GM19452 (cell line): ENCODE results near the gene RAD51B.
"Not testable (repeated sequence)": the region's sequence is repeated elsewhere in the genome, so short reads cannot be mapped to it uniquely, and the experiment has no call there.

Experiments used
- ATAC-seq: cut with Tn5 transposase; IDR thresholded peaks from one replicate; pipeline ENCODE4 v1.9.1; 2021; ENCODE audit not compliant: unreplicated experiment

The RAD51B gene

DNA sequence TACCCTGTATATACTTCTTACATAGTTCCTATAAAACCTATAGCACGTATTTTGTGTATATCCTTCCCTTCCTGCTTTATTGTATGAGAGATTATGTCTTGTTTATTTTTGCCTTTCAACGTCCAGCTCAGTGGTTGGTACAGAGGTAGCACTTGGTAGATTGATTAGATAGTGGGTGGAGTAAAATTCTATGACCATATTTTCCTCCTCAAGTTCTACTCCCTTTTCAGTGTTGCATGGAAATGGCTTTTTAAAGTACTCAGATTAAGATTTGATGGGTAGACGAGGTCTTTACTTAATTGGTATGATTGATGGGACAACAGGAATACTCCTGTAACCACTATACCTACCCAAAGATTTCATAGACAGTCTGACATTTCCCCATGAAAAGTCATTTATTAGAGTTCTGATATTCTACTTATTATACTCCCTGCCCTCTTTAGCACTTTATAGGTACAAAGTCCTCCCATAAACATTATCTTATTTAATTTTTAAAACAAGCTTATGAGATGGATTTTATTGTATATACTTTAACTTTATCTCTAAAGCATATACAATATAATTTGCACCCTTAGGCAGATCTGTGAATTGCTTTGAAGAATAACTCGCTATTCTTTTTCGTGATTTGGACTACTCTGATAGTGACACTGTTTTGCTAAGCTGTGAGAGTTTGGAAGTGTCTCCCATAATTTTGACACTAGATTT lies 348.0 kb downstream of the RAD51B start:
- no peak for ATAC-seq

DNA sequence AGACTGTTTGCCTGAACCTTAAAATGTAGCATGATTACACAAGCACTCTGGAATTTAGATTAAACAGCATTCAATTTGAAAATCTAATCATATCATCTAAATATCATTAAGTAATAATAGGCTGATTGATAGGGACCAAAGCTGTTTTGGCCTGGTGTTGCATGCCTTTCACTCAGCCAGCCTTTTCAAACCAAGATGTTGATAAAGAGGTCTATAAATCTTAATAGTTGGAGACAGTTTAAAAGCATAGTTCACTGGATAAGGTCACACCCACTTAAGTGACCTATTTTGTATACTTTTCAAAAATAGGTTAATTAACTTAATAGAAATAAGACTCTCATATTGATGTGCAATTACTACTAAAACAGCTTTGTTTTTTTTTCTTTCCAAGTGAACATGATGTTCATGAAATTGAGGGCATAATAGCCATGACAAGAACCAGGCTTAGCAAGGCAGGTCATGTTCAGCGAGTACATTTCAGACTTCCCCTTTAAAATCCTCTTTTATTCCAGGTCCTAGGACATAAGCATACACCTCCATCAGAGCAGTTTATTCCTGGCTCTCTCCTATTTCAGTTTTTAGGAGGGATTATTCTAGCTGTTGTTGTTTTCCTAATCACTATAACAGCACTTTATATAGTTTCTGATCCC lies 349.0 kb downstream of the RAD51B start:
- no peak for ATAC-seq

DNA sequence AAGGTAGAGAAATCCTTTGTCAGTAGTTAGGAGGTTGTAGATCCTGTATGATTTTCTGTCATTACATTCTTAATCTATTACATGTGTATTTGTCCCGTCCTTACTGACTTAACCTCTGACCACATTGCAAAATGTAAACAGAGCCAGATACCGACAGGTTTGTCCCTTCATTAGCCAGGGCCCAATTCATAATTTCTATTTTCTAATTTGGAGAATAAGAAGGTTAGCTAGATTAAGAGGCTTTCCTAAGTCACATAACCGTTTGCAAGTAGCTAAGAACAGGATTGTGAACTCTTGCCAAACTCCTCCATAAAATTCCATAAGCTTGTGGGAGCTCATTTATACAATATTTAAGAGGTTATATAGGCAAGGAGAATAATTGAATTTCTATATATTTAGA lies 352.6 kb downstream of the RAD51B start:
- no peak for ATAC-seq

DNA sequence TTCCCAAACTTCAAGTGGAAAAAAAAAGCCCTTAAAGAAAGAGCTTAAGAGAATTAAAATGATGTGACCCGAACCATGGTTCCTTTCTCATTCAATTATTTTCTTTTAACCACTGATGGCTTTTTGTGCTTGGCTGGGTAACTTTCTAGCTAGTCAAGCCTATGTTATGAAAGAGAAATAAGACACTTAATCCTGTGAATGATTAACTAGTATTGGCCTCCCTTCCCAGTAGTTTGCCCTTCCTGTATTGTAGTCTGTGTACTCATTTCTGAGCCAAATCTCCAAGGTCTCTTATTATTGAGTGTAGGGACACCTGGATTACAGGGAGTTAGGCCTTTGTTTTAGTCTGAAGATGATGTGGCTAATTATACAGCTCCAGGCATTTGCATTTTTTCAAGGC lies 353.0 kb downstream of the RAD51B start:
- peak; percentile 82 for ATAC-seq

DNA sequence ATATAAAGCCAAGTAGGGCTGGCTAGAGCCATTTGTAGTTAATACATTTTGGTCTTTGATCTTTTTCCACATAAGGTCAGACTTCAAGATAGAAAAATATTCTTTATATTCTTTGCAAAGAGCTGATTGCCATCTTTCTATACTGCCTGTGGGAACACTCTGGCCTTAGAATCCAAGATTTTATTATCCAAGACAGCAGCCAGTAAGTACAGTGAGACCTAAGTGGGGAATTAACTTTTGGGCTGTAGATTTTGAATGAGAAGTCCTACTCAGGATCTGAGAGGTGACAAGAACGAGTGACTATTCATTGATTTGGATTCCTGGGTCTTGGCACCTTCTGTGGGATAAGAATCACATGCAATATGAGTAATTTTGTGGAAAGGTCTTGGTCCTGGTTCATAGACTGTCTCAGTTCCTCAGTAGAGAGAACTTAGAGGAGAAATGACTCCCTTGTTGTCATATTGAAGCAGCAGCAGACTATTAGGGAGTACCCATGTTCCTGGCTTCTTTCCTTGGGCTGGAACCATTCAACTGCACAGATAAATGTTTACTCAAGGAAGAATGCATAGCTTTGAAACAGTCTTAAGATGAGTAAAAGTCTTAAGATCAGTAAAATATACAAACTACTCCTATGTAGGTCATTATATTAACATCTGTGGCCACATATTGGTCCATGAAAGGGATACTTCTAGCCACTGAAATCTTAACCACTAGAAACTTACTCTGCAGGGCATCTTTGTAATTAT lies 353.8 kb downstream of the RAD51B start:
- ATAC-seq, result no peak

DNA sequence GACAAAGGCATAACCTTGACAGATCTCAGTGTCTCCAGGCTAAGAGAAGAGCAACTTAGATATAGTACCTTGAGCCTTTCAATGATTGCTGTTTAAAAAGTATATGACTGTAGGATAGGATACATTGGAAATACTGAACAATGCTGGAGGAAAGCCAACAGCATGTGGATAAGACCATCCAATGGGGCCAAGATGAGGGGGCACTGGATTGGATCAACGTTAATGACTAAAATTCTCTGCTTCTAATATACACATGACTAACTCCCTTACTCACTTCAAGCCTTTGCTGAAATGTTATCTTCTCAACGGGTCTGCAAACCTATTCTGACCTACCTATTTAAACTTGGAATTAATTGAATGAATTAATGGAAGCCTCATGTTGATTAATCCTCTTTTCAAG lies 354.9 kb downstream of the RAD51B start:
- no peak for ATAC-seq

DNA sequence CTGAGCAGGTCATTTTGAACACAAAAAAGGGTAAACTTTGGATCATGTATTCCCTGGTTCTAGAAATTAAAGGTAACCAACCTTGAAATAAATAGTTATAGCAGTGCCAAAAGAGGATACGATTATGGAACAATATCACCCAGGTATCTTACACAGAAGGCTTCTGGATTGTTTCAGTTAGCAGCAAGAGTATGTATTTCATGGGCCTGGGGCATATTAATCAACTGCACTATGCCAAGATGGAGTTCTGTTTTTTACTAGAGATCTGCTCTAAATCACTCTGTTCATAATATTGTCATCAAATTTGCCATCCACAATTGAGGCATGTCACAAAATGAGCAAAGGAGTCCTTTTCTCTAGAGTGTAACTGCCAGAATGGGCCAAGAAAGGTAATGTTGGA lies 357.1 kb downstream of the RAD51B start:
- no peak for ATAC-seq

DNA sequence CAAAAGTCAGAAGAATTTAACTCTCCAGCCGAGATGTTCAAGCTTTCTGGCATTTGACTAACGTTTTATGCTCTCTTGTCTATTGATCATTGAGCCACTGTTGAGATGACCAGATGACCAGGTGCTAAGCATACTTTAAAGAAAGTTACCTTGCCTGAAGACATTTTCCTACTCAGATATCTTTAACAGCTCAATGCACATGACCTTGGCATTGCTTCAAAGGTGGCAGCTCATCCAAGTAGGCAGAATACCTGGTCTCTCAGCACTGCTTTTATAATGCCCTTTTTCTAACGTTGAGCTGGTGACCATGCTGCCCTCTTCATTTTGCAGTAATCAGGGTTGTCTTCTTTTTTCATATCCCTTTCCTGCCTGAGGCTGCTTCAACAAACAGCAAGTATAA lies 358.1 kb downstream of the RAD51B start:
- ATAC-seq, result no peak

DNA sequence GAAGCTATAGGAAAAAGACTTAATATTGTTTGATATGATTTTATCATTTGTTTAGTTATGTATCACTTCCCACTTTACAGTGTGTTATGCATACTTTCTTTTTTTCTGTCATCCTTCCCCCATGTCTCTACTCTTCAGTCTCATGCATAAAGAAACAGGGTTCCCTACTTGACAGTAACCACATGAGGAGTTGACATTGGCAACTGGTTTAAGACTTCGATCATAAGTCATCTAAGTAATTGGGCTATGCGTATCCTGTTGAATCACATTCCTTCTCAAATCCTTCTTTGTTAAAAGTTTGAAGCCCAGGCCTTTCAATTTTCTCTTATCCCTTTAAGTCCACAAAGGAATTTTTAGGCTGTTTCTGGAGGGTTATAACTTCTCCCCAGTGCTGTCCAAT lies 358.7 kb downstream of the RAD51B start:
- ATAC-seq, result no peak

DNA sequence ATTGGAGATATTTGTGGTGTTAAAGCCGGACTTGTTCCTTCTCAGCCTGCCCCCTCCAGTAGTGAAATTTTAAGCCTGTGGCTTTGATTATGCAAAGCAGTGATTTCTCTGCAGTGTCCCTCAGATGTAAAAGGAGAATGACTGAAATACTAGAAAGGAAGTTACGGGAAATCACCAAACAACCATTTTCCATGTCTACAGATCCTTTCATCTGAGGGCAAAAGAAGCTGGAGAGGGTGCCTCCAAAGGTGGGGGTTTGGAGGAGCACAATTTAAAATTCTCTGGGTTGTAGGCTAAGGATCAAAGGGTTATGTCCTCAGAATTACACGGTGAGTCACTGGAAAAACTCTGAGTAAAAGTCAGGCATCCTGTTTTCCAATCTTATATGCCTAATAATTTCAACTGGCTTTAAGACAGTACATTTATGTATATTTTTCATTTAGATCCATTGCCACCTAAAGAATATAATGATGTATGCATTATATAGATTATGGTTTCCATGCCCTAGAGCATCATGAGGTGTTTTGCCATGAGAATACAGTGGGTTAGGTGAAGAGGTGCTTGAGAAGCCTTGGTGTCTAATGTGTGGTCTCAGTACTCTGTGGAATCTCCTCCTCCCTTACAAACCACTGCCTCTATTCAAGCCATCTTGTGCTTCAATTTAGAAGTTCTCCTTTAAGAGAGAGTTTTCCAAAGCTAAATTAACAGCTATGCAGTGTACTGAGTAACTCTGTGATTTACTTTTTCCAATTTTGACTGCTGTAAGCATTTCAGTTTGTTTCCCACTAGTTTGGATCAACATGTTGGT lies 362.1 kb downstream of the RAD51B start:
- no peak for ATAC-seq

DNA sequence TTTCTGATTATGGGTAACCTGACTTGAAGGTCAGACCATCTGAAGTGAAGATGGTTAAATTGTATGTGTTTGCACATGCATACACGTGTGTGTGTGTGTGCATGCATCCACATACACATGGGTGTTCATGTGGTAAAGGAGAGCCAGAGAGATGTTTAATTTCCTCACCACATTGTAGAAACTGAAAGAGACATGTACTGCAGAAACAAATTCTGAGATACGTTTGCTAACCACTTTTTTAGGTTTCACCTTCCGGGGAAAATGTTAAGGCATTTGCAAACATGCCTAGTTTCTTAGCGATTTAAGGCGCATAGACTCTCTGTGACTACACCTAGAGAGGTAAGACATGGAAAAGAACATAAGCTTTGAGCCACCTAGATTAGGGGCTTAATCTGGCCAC lies 362.9 kb downstream of the RAD51B start:
- peak; percentile 73 for ATAC-seq

DNA sequence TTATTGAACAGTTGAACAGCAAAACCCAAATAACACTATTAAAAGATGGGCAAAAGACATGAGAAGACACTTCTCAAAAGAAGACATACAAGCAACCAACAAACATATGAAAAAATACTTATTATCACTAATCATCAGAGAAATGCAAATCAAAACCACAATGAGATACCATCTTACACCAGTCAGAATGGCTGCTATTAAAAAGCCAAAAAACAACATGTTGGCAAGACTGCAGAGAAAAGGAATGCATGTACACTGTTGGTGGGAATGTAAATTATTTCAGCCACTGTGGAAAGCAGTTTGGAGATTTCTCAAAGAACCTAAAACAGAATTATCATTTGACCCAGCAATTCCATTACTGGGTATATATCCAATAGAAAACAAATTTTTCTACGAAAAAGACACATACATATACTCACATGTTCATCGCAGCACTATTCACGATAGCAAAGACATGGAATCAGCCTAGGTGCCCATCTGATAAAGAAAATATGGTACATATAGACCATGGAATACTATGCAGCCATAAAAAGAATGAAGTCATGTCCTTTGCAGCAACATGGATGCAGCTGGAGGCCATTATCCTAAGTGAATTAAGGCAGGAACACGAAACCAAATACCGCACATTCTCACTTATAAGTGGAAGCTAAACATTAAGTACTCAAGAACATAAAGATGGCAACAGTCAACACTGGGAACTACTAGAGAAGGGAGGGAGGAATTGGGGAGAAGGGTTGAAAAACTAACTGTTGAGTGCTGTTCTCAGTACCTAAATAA lies 367.1 kb downstream of the RAD51B start:
- not testable (repeated sequence) for ATAC-seq

DNA sequence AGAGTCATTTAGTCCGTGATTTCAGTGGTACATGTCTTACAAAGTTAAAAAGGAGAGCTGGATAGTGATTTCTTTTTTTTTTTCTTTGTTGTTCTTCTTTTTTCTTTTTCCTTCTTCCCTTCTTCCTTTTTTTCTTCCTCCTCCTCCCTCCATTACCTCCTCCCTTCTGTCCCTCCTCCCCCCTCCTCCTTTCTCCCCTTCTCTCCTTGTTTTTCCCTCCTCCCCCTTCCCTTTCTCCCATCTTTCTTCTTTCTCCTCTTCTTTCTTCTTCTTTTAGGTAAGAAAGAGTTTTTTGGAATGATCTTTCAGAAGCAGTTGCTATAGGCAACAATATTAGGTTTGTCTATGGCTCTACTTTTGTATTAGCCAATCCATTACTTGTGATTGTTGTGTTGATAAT lies 368.6 kb downstream of the RAD51B start:
- no peak for ATAC-seq

DNA sequence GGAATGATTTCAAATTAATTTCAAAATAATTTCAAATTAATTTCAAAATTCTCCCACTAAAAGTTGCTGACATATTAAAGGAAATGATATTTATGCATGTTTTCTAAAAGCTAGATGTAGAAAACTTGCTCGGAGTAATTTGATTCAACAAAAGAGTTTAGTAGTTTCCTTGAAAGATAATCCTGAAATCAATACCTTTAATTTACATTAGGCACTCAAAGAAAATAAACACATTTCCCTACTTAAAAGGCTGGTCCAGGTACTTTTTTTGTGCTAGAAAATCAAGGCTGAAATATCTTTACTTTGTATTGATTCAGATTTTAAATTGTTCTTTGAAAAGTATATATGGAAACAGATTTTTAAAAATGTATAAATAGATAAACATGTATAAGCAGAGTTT lies 370.5 kb downstream of the RAD51B start:
- ATAC-seq, result no peak

DNA sequence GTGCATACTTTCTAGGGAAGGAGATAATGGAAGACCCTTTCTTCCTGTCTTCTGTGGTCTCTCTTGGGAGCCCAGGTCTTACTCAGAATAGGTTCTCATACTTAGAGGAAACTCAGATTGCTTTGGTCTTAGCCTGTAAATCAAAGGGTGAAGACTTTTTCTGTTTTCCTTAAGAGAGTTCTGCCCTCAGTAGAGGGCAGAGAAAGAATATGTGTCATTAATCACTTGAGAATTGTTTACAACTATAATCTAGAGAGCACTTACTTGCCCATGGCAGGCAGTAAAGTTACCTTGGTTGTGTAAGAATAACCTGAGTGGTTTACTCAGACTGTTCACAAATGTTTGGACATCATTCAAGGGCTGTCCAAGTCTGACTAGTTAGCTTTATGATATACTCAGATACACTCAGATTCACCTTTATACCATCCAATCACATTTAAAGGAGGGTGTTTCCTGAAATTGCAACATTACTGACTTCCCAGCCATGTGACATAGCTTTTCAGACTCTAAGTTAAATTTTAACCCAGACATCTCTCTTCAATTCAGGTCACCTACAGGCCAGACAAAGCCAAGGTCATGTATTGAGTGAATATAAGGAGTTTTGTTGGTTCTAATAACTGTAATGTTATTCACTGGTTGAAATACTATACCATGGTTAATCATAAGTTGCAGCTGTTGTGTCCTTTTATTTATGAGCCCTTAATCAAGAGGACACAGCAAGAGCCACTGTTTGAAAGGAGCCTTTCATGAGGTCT lies 372.2 kb downstream of the RAD51B start:
- no peak for ATAC-seq

DNA sequence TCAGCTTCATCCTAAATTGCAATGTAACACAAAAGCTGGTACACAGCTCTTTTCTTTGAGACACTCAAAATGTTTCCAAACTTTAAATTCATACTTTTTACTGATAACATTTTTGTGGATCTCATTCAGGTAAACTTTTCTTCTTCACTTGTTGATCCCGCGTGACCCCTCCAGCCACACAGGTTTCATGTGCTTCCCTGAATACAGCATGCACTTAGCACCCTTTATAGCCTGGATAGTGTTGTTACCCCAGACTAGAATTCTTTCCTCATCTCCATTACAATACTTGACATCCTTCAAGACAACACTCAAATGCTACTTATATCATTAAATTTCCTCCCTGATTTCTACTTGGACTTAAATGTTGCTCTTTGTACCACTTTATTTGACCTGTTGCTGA lies 373.4 kb downstream of the RAD51B start:
- no peak for ATAC-seq

DNA sequence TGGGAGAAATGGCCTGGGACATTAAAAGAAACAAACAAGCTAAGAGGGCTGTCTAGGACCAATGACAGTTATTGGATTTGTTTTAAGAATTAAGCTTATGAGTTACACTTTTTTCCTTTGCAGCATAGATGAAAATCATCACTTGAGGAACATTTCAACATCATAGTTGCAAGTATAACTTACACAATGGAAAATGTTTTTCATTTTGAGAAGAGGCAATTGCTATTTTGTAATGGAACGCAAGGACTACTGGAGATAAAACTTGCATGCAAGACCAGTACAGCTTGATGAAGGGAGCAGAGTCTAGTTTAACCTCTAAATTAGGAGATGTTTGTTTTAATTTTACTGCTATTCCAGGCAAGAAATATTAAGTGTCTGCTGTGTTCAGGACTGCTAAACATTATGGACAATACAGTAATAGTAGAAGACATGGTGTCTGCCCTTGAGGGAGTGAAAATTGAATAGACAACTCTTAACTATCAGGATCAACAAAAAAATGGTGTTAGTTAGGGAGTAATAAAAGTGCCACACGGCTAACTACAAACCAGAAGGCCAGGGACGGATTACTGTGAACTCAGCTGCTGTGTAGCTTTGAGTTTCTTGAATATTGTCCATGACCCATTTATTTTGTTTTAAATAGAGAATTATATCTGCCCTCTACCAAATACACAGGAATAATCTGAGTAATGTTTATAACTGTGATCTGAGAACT lies 374.5 kb downstream of the RAD51B start:
- no peak for ATAC-seq

DNA sequence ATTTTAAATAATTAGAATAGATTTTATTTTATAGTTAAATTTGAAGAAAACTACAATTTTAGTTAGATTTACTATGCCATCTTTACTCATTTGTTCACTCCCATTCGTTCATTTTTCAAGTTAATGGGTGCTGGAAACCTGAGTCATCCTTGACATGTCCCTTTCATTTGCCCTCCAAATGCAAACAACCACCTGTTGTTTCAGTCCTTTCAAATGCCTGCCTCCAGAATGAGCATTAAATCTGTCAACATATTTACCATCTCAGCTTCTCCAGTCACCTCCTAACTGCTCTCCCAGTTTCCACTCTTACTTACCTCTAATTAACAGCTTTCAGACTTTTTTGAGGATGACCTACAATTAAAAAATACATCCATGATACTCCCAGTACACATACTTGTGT lies 375.5 kb downstream of the RAD51B start:
- ATAC-seq, result no peak
